Measurements from ENCODE around the gene PRSS8.

- TF ChIP-seq CTCF (conservative IDR thresholded peaks at IDR 0.05; ENCODE audit: low read length): peak; percentile 60
- no peak for TF ChIP-seq EZH2phosphoT487 (IDR thresholded peaks at IDR 0.05; ENCODE audit: borderline replicate concordance)
Observed at GRCh38 chr16:31105677-31106213, 29.8 kb downstream of the PRSS8 start.
